Immature natural killer cell (primary cell): ENCODE results near the gene ATP8B3. TPM values are rescaled to one million over a fixed set of nuclear protein-coding genes. Genes with fewer than 3 reads are reported as not detected.

Experiments used
- DNase-seq, 3 donors: peaks; one replicate each; pipeline ENCODE4 v3.0.0; 2022; ENCODE audit warnings: mixed read lengths in 1 of 3
- H3K27ac Mint-ChIP-seq, 6 donors: one replicate each; pipeline ENCODE4 v1.8.0; 2020; ENCODE audit warnings: mixed read lengths in 6 of 6, mild to moderate bottlenecking in 5 of 6, inconsistent platforms in 4 of 6, moderate library complexity in 3 of 6
- H3K27me3 Mint-ChIP-seq, 3 donors: one replicate each; pipeline ENCODE4 v1.8.0; 2020 to 2021; ENCODE audit warnings: low read depth in 3 of 3, mild to moderate bottlenecking in 3 of 3, mixed read lengths in 3 of 3, moderate library complexity in 3 of 3, inconsistent platforms in 1 of 3
- H3K36me3 Mint-ChIP-seq, 3 donors: one replicate each; pipeline ENCODE4 v1.8.0; 2020; ENCODE audit warnings: mixed read lengths in 3 of 3, inconsistent platforms in 2 of 3, mild to moderate bottlenecking in 2 of 3
- H3K4me1 Mint-ChIP-seq, 2 donors: one replicate each; pipeline ENCODE4 v1.8.0; 2020; ENCODE audit warnings: inconsistent platforms in 2 of 2, mild to moderate bottlenecking in 2 of 2, mixed read lengths in 2 of 2, moderate library complexity in 1 of 2
- H3K4me3 Mint-ChIP-seq, 5 donors: one replicate each; pipeline ENCODE4 v1.8.0; 2020; ENCODE audit warnings: mild to moderate bottlenecking in 5 of 5, mixed read lengths in 5 of 5, inconsistent platforms in 3 of 5, moderate library complexity in 3 of 5
- H3K9me3 Mint-ChIP-seq, 6 donors: one replicate each; pipeline ENCODE4 v1.8.0; 2020; ENCODE audit warnings: mild to moderate bottlenecking in 6 of 6, mixed read lengths in 6 of 6, inconsistent platforms in 4 of 6, moderate library complexity in 3 of 6
- polyA plus RNA-seq, 3 donors: library from polyadenylated mRNA; unstranded; fragments of 300-500 nt; fragmentation: Illumina TruSeq; gene quantifications; one replicate each; pipeline ENCODE4 v1.2.3, GENCODE V29; 2021

Gene ATP8B3
- polyA plus RNA-seq, 3 donors from 2014 or later = 1.7 to 3.3 (median 3.1) TPM

DNA sequence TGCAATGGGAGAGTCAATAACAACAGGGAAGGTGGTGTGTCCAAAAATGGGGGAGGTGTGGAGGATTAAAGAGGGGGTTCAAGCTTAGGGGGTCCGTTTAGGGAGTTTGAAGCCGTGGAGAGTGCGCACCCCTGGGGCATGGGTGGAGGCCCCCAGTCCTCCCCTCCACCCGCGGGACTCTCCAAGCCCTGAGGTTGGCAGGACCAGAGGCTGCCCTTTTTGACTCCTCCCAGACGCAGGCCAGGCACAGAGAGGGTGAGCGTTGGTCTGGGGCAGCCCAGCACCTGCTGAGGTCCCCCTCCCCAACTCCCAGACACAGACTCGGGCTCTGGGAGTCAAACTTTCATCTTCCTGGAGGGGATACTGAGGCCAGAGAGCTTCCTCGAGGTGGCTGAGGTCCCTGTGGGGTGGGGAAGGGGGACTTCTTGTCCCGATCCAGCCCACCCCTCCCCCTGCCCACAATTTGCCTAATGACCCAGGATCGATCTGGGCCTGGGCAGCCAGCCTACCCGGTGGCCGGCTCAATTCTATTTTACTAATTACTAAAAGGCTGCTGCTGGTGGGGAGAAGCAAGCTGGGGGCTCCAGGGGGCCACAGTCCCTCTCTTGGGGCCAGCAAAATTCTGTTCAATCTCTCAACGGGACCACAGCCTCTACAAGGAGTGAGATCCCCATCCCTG, 61.6 kb downstream of the ATP8B3 start:
- H3K4me1 Mint-ChIP-seq = peaks cover 12 to 16% of the 10 kb centered on the region in 2 donors
- no peak overlapping the region for H3K27ac Mint-ChIP-seq
- H3K36me3 Mint-ChIP-seq = no peaks in the 10 kb centered on the region
- peaks cover 0 to under 1% (median 0%) of the 10 kb centered on the region in 6 donors for H3K9me3 Mint-ChIP-seq
- H3K4me3 Mint-ChIP-seq = peak overlapping the region; percentile 36 to 72 (median 64)
- H3K27me3 Mint-ChIP-seq = peaks cover 20 to 43% (median 30%) of the 10 kb centered on the region in 3 donors
- no peak for DNase-seq

GRCh38 chr19:1749373-1750342, 62.4 kb downstream of the ATP8B3 start:
- Mint-ChIP-seq H3K4me1 (peaks cover 12 to 15% of the 10 kb centered on the region in 2 donors), H3K4me3 (peak overlapping the region; percentile 36 to 72 (median 64)), H3K27me3 (peaks cover 19 to 38% (median 30%) of the 10 kb centered on the region in 3 donors), H3K9me3 (no peaks in the 10 kb centered on the region), H3K36me3 (no peaks in the 10 kb centered on the region), H3K27ac (no peak overlapping the region)
- no peak for DNase-seq

GRCh38 chr19:1748873-1749341, 63.2 kb downstream of the ATP8B3 start:
- no peak overlapping the region for H3K27ac Mint-ChIP-seq
- H3K27me3 Mint-ChIP-seq = peaks cover 17 to 37% (median 32%) of the 10 kb centered on the region in 3 donors
- no peak overlapping the region for H3K4me3 Mint-ChIP-seq
- no peak for DNase-seq
- H3K4me1 Mint-ChIP-seq = peaks cover 12 to 15% of the 10 kb centered on the region in 2 donors
- H3K9me3 Mint-ChIP-seq = no peaks in the 10 kb centered on the region
- H3K36me3 Mint-ChIP-seq = no peaks in the 10 kb centered on the region

- Mint-ChIP-seq H3K4me1 (peaks cover 12 to 15% of the 10 kb centered on the region in 2 donors), H3K9me3 (no peaks in the 10 kb centered on the region), H3K27ac (no peak overlapping the region), H3K27me3 (peaks cover 19 to 38% (median 33%) of the 10 kb centered on the region in 3 donors), H3K4me3 (peak overlapping the region; percentile 55 to 71 (median 67)), H3K36me3 (no peaks in the 10 kb centered on the region)
- DNase-seq = no peak
Measured at GRCh38 chr19:1748115-1748872, 63.8 kb downstream of the ATP8B3 start.

DNA sequence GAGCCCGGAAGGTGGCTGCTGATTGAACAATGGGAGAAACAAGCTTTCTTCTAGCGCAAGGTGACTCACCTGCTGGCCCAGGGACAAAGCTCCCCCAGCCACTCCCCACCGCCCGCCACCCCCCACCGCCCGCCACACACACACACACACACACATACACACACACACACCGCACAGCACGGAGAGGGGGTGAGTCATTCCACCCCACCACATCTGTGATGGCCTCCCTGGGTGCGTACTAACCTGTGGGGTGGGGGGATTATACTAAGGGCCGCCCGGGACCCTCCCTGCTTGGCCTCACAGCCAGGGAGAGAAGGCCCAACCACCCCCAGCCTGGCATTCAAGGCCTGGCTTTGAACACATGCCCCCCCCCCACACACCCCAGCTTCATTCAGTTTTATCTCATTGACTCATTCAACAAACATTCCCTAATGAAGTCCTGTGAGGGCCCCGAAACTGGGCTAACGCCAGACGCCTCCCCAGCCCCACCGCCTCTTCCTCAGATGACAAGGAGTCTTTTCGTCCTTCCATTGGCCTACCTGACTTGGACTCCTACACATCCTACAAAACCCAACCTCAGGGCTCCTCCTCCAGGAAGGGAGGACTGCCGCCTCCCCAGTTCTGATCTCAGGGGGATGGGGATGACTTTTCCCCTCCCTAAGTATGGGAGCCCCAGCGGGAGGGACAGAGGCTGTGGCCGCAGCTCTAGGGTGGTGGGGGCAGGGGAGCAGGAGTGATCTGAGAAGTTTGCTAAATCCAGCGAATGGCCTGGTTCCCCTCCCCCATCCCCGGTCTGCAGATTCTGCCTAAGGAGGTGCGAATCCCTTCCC, 64.6 kb downstream of the ATP8B3 start:
- peak in 1 of 3 donors; percentile 22 for DNase-seq
- Mint-ChIP-seq H3K36me3 (no peaks in the 10 kb centered on the region), H3K27ac (no peak overlapping the region), H3K27me3 (peaks cover 19 to 36% (median 34%) of the 10 kb centered on the region in 3 donors), H3K4me3 (peak overlapping the region; percentile 55 to 71 (median 67)), H3K9me3 (no peaks in the 10 kb centered on the region), H3K4me1 (peaks cover 12 to 15% of the 10 kb centered on the region in 2 donors)

DNA sequence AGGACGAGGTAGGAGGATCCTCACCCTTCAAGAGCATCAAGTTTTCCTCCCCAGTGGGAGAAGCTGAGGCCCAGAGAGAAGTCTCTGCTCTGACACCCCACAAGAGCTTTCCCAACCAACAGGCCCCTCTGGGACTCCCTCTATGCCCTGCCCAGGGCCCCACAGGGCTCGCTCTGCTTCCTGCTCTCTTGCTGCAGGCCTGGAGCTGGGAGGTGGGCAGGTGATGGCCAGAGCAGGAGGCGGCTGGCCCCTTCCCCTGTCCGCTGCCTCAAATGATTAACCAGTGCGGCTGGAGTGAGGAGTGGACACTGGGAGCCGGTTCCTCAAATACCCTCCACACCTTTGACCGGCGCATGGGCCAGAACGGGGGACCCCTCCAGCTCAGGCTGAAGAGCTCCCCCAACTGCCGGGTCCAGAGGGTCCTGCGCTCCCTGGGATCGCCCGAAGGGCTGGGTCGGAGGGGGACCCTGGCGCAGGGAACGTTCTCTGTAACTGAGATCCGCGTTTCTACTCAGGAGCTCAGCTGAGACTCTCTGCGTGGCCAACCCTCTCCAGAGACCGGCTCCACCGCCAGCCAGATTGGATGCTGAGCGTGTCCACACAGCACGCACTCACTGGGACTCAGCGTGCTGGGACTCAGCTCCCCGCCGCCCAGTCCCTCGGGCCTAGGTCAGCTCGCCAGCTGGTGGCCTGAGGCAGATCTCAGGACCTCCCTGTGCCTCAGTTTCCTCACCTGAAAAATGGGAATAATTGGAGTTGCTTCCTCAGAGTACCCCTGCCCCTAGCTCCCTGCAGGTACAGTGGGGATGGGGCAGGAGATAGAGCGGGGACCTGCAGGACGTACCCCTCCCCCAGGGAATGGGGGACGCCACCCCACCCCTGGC, 65.4 kb downstream of the ATP8B3 start:
- peaks cover 0 to 1% (median 0%) of the 10 kb centered on the region in 3 donors for H3K36me3 Mint-ChIP-seq
- H3K9me3 Mint-ChIP-seq = no peaks in the 10 kb centered on the region
- DNase-seq = no peak
- H3K4me1 Mint-ChIP-seq = peaks cover 12 to 15% of the 10 kb centered on the region in 2 donors
- peaks cover 15 to 30% (median 28%) of the 10 kb centered on the region in 3 donors for H3K27me3 Mint-ChIP-seq
- no peak overlapping the region for H3K27ac Mint-ChIP-seq
- no peak overlapping the region for H3K4me3 Mint-ChIP-seq

DNA sequence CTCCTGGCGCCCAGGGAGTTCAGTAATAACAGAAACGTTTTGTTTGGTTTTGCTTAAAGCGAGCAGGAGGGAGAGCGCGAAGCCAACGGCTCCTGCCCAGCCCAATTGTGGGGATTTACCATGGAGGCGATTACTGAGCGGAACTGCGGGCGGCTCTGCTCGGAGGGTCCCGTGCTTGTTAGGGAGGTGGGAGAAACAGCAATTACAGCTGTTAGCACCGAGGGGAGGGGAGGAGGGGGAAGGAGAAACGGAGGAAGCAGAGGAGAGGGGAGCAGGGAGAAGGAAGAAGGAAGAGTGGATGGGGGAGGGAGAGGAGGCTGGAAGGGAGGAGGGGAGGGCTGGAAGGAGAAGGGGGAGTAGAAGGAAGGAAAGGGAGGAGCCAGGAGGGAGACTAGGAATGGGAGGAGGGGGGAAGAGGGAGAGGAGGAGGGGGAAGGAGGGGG, 66.5 kb downstream of the ATP8B3 start:
- no peak for DNase-seq
- Mint-ChIP-seq H3K36me3 (peaks cover 0 to 3% (median 0%) of the 10 kb centered on the region in 3 donors), H3K9me3 (peaks cover 0 to 2% (median 0%) of the 10 kb centered on the region in 6 donors), H3K27ac (no peak overlapping the region), H3K4me3 (no peak overlapping the region), H3K4me1 (peaks cover 12 to 13% of the 10 kb centered on the region in 2 donors), H3K27me3 (peaks cover 12 to 27% (median 21%) of the 10 kb centered on the region in 3 donors)

GRCh38 chr19:1744822-1745563, 67.1 kb downstream of the ATP8B3 start:
- Mint-ChIP-seq H3K4me1 (peaks cover 9 to 11% of the 10 kb centered on the region in 2 donors), H3K9me3 (peaks cover 0 to 2% (median 0%) of the 10 kb centered on the region in 6 donors), H3K36me3 (peaks cover 0 to 3% (median 0%) of the 10 kb centered on the region in 3 donors), H3K4me3 (no peak overlapping the region), H3K27ac (no peak overlapping the region), H3K27me3 (peaks cover 8 to 26% (median 22%) of the 10 kb centered on the region in 3 donors)
- DNase-seq = no peak

GRCh38 chr19:1744133-1744665, 67.9 kb downstream of the ATP8B3 start:
- Mint-ChIP-seq H3K27me3 (peaks cover 8 to 24% (median 20%) of the 10 kb centered on the region in 3 donors), H3K4me3 (no peak overlapping the region)
- no peak for DNase-seq

DNA sequence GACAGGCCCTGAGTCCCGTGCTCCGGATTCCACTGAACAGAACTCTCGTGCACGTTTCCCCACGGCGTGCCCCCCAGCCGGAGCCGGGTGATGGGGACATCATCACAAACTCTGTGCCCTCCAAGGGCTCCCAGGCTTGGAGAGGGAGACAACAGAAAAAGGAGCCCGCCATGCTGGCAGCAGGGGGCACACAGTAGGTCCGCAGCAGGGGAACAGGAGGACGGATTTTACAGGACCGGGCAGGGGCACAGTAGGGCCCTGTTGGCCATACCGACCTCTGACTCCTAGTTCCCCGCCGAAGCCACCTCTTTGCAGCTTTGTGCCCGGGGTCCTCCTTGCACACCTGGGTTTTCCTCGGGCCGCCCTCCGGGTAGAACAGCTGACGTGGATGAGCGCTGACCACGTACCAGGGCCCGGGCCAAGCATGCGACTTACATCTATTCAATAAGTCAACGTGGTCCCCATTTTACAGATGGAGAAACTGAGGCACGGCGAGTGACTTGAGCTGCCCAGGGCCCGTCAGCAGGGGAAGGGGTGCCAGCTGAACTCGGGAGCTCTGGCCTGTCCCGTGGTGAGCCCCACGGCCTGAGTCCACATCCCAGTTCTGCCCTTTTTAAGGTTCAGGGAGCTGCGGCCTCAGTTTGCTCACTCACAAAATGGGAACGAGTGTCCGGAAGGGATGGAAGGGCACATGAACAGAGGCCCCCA, 68.9 kb downstream of the ATP8B3 start:
- H3K4me3 Mint-ChIP-seq = no peak overlapping the region
- DNase-seq = no peak
- peaks cover 0 to 3% (median 0%) of the 10 kb centered on the region in 3 donors for H3K36me3 Mint-ChIP-seq
- peaks cover 0 to 2% (median 0%) of the 10 kb centered on the region in 6 donors for H3K9me3 Mint-ChIP-seq
- H3K27ac Mint-ChIP-seq = no peak overlapping the region
- H3K27me3 Mint-ChIP-seq = peaks cover 8 to 21% (median 20%) of the 10 kb centered on the region in 3 donors
- peaks cover 6 to 9% of the 10 kb centered on the region in 2 donors for H3K4me1 Mint-ChIP-seq

More at GRCh38 chr19:1744133-1744665, 67.9 kb downstream of the ATP8B3 start:
- H3K36me3 Mint-ChIP-seq = peaks cover 0 to 3% (median 0%) of the 10 kb centered on the region in 3 donors
- peaks cover 0 to 2% (median 0%) of the 10 kb centered on the region in 6 donors for H3K9me3 Mint-ChIP-seq
- H3K27ac Mint-ChIP-seq = no peak overlapping the region
- peaks cover 7 to 9% of the 10 kb centered on the region in 2 donors for H3K4me1 Mint-ChIP-seq
